CD8-positive, alpha-beta memory T cell (primary cell): ENCODE measurements around the gene TMEM120B. TPM values are rescaled to one million over a fixed set of nuclear protein-coding genes. Genes with fewer than 3 reads are reported as not detected.
"Not testable (repeated sequence)": the region's sequence is repeated elsewhere in the genome, so short reads cannot be mapped to it uniquely, and the experiment has no call there.

Experiments
- CTCF ChIA-PET: fragments of 350-600 bp; sonication (Branson Sonifier 250); formaldehyde crosslinking; loops from one replicate; lab custom pipeline; 2021; ENCODE audit warnings: antibody characterized with exemption; lab: Charles Lee
- POLR2A ChIA-PET: fragments of 350-600 bp; sonication (Branson Sonifier 250); formaldehyde crosslinking; loops from one replicate; lab custom pipeline; 2021; ENCODE audit warnings: antibody characterized with exemption; lab: Charles Lee
- DNase-seq, 5 donors: peaks; one replicate each; pipeline versions ENCODE4 v3.0.0 to v3.0.0-alpha.2; 2020 to 2022; ENCODE audit warnings: mixed read lengths in 1 of 5
- H3K27ac ChIP-seq: one replicate; pipeline ENCODE4 v1.7.0; 2013; ENCODE audit warnings: low read depth, mild to moderate bottlenecking, low read length, moderate library complexity
- H3K27me3 ChIP-seq: 2 replicates; pipeline ENCODE4 v1.7.0; 2013; ENCODE audit warnings: low read length, mild to moderate bottlenecking; ENCODE audit not compliant: insufficient read depth, poor library complexity, severe bottlenecking
- H3K36me3 ChIP-seq: 2 replicates; pipeline ENCODE4 v1.7.0; 2013; ENCODE audit warnings: mild to moderate bottlenecking, low read length, moderate library complexity; ENCODE audit not compliant: insufficient read depth
- H3K4me1 ChIP-seq: 2 replicates; pipeline ENCODE4 v1.7.0; 2013; ENCODE audit warnings: mild to moderate bottlenecking, low read length, moderate library complexity; ENCODE audit not compliant: insufficient read depth
- H3K4me3 ChIP-seq: 2 replicates; pipeline ENCODE4 v1.7.0; 2013; ENCODE audit warnings: mild to moderate bottlenecking, low read length
- H3K9me3 ChIP-seq: 2 replicates; pipeline ENCODE4 v1.7.0; 2013; ENCODE audit warnings: mild to moderate bottlenecking, low read length
- H3K27ac Mint-ChIP-seq, 8 donors: one replicate each; pipeline ENCODE4 v1.8.0; 2020 to 2021; ENCODE audit warnings: mixed read lengths in 8 of 8, mild to moderate bottlenecking in 6 of 8, inconsistent platforms in 3 of 8, moderate library complexity in 3 of 8
- H3K27me3 Mint-ChIP-seq, 2 donors: one replicate each; pipeline ENCODE4 v1.8.0; 2020 to 2021; ENCODE audit warnings: mixed read lengths in 2 of 2, mild to moderate bottlenecking in 1 of 2, moderate library complexity in 1 of 2
- H3K36me3 Mint-ChIP-seq, 3 donors: one replicate each; pipeline ENCODE4 v1.8.0; 2020 to 2021; ENCODE audit warnings: mixed read lengths in 3 of 3, inconsistent platforms in 1 of 3, mild to moderate bottlenecking in 1 of 3
- H3K4me1 Mint-ChIP-seq, 3 donors: one replicate each; pipeline ENCODE4 v1.8.0; 2020 to 2021; ENCODE audit warnings: mixed read lengths in 3 of 3, inconsistent platforms in 1 of 3, mild to moderate bottlenecking in 1 of 3
- H3K4me3 Mint-ChIP-seq, 7 donors: one replicate each; pipeline ENCODE4 v1.8.0; 2020 to 2021; ENCODE audit warnings: mixed read lengths in 7 of 7, mild to moderate bottlenecking in 6 of 7, moderate library complexity in 4 of 7, inconsistent platforms in 2 of 7
- H3K9me3 Mint-ChIP-seq, 5 donors: one replicate each; pipeline ENCODE4 v1.8.0; 2020 to 2022; ENCODE audit warnings: mixed read lengths in 5 of 5, mild to moderate bottlenecking in 3 of 5, moderate library complexity in 2 of 5, inconsistent platforms in 1 of 5
- polyA plus RNA-seq: library from polyadenylated mRNA; unstranded; fragments of 300-500 nt; fragmentation: Illumina TruSeq; gene quantifications from one replicate; pipeline ENCODE4 v1.2.3, GENCODE V29; 2021
- total RNA-seq, 2 experiments: library from RNA; stranded (reverse); gene quantifications; one replicate each; pipeline ENCODE4 v1.2.3, GENCODE V29; 2021

TMEM120B gene
- 10 to 100 TPM; 12.5 to 15.2 TPM for total RNA-seq
- 3.9 TPM for polyA plus RNA-seq

DNA sequence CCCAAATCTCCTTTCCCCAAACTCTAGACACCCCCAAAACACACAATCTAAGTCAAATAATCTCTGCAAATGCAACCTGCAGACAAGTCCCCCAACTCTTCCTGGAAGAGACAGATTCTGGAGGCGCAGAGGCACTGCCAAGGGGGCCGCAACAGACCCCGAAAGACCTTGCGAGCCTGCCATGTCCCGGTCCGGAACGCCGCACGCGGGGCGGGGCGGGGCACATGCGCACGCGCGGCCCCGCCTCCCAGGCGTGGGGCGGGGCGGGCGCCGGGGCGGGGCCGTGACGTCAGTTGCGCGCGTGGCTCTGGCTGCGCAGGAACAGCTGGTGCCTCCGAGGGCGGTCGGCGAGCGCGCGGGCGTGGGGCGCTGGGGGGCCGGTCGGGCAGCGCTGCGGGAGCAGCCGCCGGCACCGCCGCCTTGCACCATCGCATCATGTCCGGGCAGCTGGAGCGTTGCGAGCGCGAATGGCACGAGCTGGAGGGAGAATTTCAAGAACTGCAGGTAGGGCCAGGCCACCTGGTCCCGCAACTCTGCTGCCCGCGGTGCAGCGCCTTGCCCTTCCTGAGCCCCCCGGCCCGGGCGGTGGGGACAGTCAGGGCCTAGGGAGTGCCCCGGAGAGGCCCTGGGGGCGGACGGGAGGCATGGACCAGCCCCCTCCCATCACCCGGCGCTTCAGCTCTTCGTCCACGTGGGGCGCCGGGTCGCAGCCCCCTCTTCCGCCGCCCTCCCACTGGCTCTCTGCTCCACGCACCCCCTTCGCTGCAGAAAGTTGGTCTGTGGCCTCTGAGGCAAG is at the start of gene TMEM120B:
Gene TMEM120B, plus strand, starts transcription at position 292 of the 796 bp plus-strand sequence. Its CDS starts 144 bp downstream, at position 436.
- Histone ChIP-seq H3K36me3 (no peaks in the 10 kb centered on the region), H3K27ac (peak within 1 kb of the TSS; percentile 70), H3K4me3 (peak within 1 kb of the TSS; percentile 89), H3K4me1 (peaks cover 17% of the 10 kb centered on the region), H3K9me3 (no peaks in the 10 kb centered on the region), H3K27me3 (no peaks in the 10 kb centered on the region)
- H3K4me1 Mint-ChIP-seq, result peaks cover 14 to 26% (median 18%) of the 10 kb centered on the region in 3 donors
- peaks cover 0 to 12% (median 0%) of the 10 kb centered on the region in 3 donors for H3K36me3 Mint-ChIP-seq
- peak within 1 kb of the TSS; percentile 86 to 99 (median 92) for H3K27ac Mint-ChIP-seq
- CTCF ChIA-PET, result interaction anchor here (0.9 to 2.9 kb wide), 15 partner anchors 8 to 176 kb away, joined by 3 to 42 read pairs (median 3); partner anchors contain the start of genes ORAI1, PSMD9 and RHOF
- H3K9me3 Mint-ChIP-seq, result no peaks in the 10 kb centered on the region
- POLR2A ChIA-PET, result interaction anchor here (0.5 to 2.5 kb wide), 10 partner anchors 27 to 173 kb away, joined by 3 to 13 read pairs (median 4); partner anchors contain the start of gene RHOF
- H3K4me3 Mint-ChIP-seq, result peak within 1 kb of the TSS; percentile 92 to 99 (median 95)
- DNase-seq, result peak; percentile 75 to 91 (median 86)
- peaks cover 0 to 2% of the 10 kb centered on the region in 2 donors for H3K27me3 Mint-ChIP-seq

DNA sequence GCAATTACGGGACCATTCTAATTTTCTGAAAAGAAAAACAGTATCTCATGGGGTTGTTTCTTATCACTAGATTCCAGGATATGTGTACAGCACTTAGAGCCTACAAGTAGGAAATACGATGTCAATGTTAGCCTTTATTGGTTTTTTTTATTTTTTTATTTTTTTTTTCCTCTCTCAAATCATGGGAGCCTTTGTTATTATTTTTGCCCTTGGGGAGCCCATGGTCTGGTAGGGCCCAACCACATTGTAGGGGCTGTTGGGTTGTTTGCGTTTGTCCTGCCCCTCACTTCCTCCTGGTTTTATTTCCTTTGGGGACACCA is 49.0 kb upstream of the TMEM120B start:
- Mint-ChIP-seq H3K27me3 (peaks cover 0 to 9% of the 10 kb centered on the region in 2 donors), H3K9me3 (no peaks in the 10 kb centered on the region), H3K4me3 (peak overlapping the region; percentile 82 to 95 (median 93)), H3K4me1 (peaks cover 58 to 85% (median 75%) of the 10 kb centered on the region in 3 donors), H3K36me3 (peaks cover 0 to 23% (median 0%) of the 10 kb centered on the region in 3 donors), H3K27ac (peak overlapping the region; percentile 92 to 99 (median 98))
- Histone ChIP-seq H3K4me1 (peaks cover 89% of the 10 kb centered on the region), H3K9me3 (no peaks in the 10 kb centered on the region), H3K27ac (peak overlapping the region; percentile 83), H3K27me3 (no peaks in the 10 kb centered on the region), H3K4me3 (peak overlapping the region; percentile 52), H3K36me3 (no peaks in the 10 kb centered on the region)
- DNase-seq, result no peak
- POLR2A ChIA-PET, result interaction anchor here (1.0 to 1.4 kb wide), 2 partner anchors 9 to 37 kb away, joined by 5 read pairs; partner anchors contain the start of gene ORAI1
- CTCF ChIA-PET, result interaction anchor here (0.9 kb wide), 1 partner anchor 9 kb away, joined by 3 read pairs; no protein-coding TSS in a partner anchor

DNA sequence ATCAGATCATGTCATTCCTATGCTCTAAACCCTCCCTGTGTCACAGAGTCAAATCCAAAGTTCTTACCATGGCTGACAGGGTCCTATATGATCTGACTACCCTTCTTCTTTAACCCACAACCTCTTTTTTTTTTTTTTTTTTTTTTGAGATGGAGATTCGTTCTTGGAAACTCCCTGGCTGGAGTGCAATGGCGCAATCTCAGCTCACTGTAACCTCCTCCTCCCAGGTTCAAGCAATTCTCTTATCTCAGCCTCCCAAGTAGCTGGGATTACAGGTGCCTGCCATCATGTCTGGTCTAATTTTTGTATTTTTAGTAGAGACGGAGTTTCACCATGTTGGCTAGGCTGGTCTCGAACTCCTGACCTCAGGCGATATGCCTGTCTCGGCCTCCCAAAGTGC is 45.7 kb upstream of the TMEM120B start:
- ChIA-PET CTCF (interaction anchor here (6.5 to 8.2 kb wide), 2 partner anchors 8 to 113 kb away, joined by 54 to 81 read pairs; no protein-coding TSS in a partner anchor), POLR2A (interaction anchor here (0.5 kb wide), 1 partner anchor 87 kb away, joined by 3 read pairs; no protein-coding TSS in a partner anchor)
- not testable (repeated sequence) for H3K27me3 ChIP-seq, DNase-seq, H3K4me3 ChIP-seq, H3K27me3 Mint-ChIP-seq, H3K27ac ChIP-seq, H3K36me3 ChIP-seq, H3K9me3 ChIP-seq, H3K9me3 Mint-ChIP-seq
- Mint-ChIP-seq H3K4me3 (peak overlapping the region in 4 of 7 donors; percentile 33 to 60 (median 48)), H3K36me3 (peaks cover 0 to 30% (median 0%) of the 10 kb centered on the region in 3 donors), H3K4me1 (peaks cover 49 to 70% (median 57%) of the 10 kb centered on the region in 3 donors), H3K27ac (peak overlapping the region in 6 of 8 donors; percentile 68 to 93 (median 86))
- peaks cover 77% of the 10 kb centered on the region for H3K4me1 ChIP-seq

DNA sequence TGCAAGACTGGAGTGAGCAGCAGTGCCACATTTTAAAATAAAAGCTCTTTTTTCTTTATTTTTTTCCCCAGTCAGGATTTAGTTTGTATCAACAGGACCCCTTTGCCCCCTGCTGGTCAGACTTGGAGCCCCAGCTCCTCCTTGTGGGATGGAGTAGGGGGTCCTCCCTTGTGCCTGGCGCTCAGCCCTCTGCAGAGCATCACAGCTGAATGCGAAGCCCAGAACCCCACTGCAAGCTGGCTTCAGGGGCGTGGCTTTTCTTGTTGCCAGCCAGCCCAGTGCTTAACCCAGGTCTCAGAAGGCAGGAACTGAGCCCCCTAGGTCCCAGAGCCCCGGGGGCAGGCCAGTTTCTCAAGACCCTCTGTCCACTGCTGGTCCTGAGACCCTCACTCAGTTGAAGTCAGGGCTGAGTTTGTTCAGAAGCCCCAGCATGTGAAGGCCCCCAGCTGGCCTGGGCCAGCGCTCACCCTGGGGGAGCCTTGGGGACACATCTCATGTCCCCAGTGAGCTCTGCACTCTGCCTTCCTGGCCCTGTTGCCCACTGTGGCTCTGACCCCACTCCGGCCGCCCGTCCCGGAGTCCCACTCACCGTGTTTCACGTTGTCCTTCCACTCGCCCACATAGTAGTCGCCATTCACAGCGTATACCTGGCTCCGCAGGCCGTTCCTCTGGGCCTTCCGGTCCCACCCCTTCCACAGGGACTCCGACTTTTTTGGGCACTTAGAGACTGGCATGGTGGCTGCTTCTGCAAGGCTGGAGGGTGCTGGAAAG is 43.6 kb upstream of the TMEM120B start:
- Histone ChIP-seq H3K4me3 (no peak overlapping the region), H3K4me1 (peaks cover 69% of the 10 kb centered on the region), H3K9me3 (no peaks in the 10 kb centered on the region), H3K27ac (no peak overlapping the region), H3K36me3 (no peaks in the 10 kb centered on the region), H3K27me3 (no peaks in the 10 kb centered on the region)
- peak overlapping the region; percentile 68 to 100 (median 84) for H3K27ac Mint-ChIP-seq
- H3K4me1 Mint-ChIP-seq, result peaks cover 51 to 72% (median 59%) of the 10 kb centered on the region in 3 donors
- peak overlapping the region in 4 of 7 donors; percentile 28 to 77 (median 52) for H3K4me3 Mint-ChIP-seq
- ChIA-PET CTCF (interaction anchor here (0.6 to 8.2 kb wide), 24 partner anchors 10 to 1771 kb away, joined by 3 to 81 read pairs (median 4); partner anchors contain the start of genes ORAI1, RHOF and TMEM120B), POLR2A (interaction anchor here (0.8 to 1.5 kb wide), 8 partner anchors 11 to 116 kb away, joined by 3 to 19 read pairs (median 5); partner anchors contain the start of gene ORAI1)
- no peaks in the 10 kb centered on the region for H3K9me3 Mint-ChIP-seq
- peak; percentile 24 to 70 (median 32) for DNase-seq
- H3K27me3 Mint-ChIP-seq, result peaks cover 0 to 13% of the 10 kb centered on the region in 2 donors
- H3K36me3 Mint-ChIP-seq, result peaks cover 0 to 32% (median 0%) of the 10 kb centered on the region in 3 donors

DNA sequence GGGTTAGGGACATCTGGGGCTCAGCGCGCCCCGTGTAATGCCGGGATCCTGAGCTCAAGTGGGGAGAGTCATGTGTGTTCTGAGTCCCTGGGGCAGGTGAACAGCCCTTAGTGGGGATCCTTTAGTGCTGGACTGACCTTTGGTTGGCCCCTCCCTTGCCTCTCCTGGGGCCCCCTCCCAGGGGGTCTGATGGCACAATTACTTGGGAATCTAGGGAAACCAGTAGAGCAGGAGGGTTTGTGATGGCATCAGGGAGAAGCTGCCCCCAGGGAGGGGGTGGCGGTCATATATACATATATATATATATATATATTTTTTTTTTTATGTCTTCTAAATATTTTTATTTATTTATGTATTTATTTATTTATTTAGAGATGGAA is 43.0 kb upstream of the TMEM120B start, which contains the start of gene MORN3:
Gene MORN3, minus strand, starts transcription at position 134 of the 380 bp plus-strand sequence. CDS start 171 bp downstream, outside the sequence.
- H3K27ac Mint-ChIP-seq, result peak within 1 kb of the TSS; percentile 68 to 100 (median 86)
- peaks cover 64% of the 10 kb centered on the region for H3K4me1 ChIP-seq

DNA sequence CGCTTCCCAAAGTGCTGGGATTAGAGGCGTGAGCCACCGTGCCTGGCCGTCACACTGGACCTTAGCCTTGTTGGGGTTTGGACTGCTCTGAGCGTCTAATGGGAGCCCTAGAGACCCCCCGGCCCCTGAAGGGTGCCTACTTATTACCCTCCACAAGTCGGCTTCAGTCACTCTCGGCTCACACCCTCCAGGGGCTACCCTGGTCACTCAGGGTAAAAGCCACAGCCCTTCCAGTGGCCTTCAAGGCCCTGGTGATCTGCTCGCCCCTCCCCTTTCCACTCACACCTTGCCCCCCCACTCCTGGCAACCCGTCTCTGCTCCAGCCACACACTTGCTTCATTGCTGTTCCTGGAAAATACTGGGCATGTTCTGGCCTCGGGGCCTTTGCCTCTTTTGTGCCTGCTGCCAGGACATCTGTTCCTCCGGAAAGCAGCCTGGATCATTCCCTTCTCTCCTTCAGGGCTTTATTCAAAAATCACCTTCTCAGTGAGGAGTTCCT is 39.5 kb upstream of the TMEM120B start:
- H3K36me3 ChIP-seq, result no peaks in the 10 kb centered on the region
- Mint-ChIP-seq H3K36me3 (peaks cover 0 to 13% (median 0%) of the 10 kb centered on the region in 3 donors), H3K4me3 (peak overlapping the region; percentile 96 to 99 (median 97)), H3K27me3 (peaks cover 0 to 13% of the 10 kb centered on the region in 2 donors), H3K27ac (peak overlapping the region; percentile 100), H3K9me3 (no peaks in the 10 kb centered on the region), H3K4me1 (peaks cover 34 to 41% (median 34%) of the 10 kb centered on the region in 3 donors)
- H3K27ac ChIP-seq, result peak overlapping the region; percentile 100
- peak overlapping the region; percentile 80 for H3K4me3 ChIP-seq
- ChIA-PET CTCF (interaction anchor here (0.9 to 8.2 kb wide), 9 partner anchors 9 to 178 kb away, joined by 3 to 81 read pairs (median 11); partner anchors contain the start of gene ORAI1), POLR2A (interaction anchor here (0.7 to 2.6 kb wide), 7 partner anchors 44 to 133 kb away, joined by 3 to 54 read pairs (median 5); partner anchors contain the start of genes ORAI1 and SETD1B)
- DNase-seq, result peak in 1 of 5 donors; percentile 66
- H3K27me3 ChIP-seq, result no peaks in the 10 kb centered on the region
- H3K9me3 ChIP-seq, result no peaks in the 10 kb centered on the region
- H3K4me1 ChIP-seq, result peaks cover 37% of the 10 kb centered on the region

More for the DNA sequence above, 43.0 kb upstream of the TMEM120B start, which contains the start of gene MORN3:
- Histone ChIP-seq H3K27ac (no peak within 1 kb of the TSS), H3K27me3 (no peaks in the 10 kb centered on the region), H3K36me3 (no peaks in the 10 kb centered on the region), H3K4me3 (no peak within 1 kb of the TSS), H3K9me3 (no peaks in the 10 kb centered on the region)
- no peak for DNase-seq
- Mint-ChIP-seq H3K4me1 (peaks cover 46 to 66% (median 54%) of the 10 kb centered on the region in 3 donors), H3K27me3 (peaks cover 0 to 13% of the 10 kb centered on the region in 2 donors), H3K9me3 (no peaks in the 10 kb centered on the region), H3K36me3 (peaks cover 0 to 27% (median 0%) of the 10 kb centered on the region in 3 donors), H3K4me3 (peak within 1 kb of the TSS in 5 of 7 donors; percentile 26 to 77 (median 46))
- ChIA-PET CTCF (interaction anchor here (0.7 to 8.2 kb wide), 13 partner anchors 10 to 187 kb away, joined by 3 to 81 read pairs (median 11); partner anchors contain the start of gene ORAI1), POLR2A (interaction anchor here (0.6 to 1.5 kb wide), 3 partner anchors 31 to 90 kb away, joined by 3 to 19 read pairs (median 3); no protein-coding TSS in a partner anchor)
